ENCODE data around the gene MYL9.
"Not testable (repeated sequence)": the region's sequence is repeated elsewhere in the genome, so short reads cannot be mapped to it uniquely, and the experiment has no call there.

The MYL9 gene

DNA sequence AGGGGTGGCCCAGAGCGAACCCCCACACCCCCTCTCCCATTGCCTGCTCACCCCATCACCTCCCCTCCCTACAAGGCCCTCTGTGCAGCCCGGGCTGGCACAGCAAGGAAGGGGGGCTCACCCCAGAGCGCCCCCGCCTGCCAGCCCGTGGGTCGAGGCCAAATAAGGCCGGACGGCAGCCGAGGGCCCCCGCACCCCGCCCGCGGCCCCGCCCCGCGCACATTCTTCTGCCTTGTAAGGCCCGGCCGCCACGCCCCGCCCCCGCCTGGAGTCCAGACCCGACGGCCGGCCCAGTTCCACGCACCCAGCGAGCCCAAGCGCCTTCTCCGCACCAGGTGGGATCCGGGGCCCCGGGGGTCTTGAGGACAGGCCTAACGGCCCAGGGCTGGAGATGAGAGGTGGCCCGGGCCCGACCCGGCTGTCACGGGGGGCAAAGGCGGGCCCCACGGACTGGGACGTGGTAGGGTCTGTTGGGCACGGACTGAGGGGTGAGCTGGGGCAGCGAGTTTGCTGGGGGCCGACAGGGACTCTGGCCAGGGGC lies at the start of gene MYL9:
Gene MYL9 (plus strand): TSS at position 293 of the 541 bp plus-strand sequence. CDS start 3,366 bp downstream, outside the sequence.
- DNase-seq (ENCODE audit: low read depth in 1 of 2, low spot score in 1 of 2) = no peak

DNA sequence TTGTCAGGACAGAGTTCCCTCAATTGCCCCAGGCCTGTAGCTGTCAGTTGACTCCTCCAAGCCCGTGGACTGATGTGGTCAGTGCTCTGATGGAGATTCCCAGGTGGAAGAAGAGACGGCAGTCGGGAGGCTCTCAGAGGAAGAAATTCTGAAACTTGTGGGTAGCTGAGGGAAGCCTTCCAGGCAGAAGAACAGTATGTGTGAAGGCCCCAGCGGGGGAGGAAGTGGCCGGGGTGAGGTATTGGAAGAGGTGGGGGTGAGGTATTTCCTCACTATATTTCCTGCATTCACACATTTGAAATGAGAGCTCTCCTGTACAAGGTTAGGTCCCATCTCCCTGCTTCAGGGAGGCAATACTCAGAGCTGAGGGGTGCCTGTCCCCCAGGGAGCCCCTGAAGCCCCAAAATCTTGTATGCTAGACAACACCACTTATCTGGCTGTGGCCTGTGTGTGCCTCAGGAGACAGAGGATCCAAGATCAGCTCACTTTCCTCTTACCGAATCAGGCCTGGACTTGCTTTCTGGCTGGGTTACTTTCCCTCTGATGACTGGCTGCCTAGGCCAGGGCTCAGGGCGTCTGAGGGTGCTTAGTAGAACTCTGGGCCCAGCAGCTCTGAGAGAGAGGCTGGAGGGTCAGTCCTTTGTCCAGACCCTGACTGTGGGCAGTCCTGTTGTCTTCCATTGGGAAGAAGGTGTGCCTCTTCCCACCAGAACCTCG lies 49.3 kb upstream of the MYL9 start:
- peak in 1 of 2 donors; percentile 36 for DNase-seq (ENCODE audit: low read depth in 1 of 2, low spot score in 1 of 2)

DNA sequence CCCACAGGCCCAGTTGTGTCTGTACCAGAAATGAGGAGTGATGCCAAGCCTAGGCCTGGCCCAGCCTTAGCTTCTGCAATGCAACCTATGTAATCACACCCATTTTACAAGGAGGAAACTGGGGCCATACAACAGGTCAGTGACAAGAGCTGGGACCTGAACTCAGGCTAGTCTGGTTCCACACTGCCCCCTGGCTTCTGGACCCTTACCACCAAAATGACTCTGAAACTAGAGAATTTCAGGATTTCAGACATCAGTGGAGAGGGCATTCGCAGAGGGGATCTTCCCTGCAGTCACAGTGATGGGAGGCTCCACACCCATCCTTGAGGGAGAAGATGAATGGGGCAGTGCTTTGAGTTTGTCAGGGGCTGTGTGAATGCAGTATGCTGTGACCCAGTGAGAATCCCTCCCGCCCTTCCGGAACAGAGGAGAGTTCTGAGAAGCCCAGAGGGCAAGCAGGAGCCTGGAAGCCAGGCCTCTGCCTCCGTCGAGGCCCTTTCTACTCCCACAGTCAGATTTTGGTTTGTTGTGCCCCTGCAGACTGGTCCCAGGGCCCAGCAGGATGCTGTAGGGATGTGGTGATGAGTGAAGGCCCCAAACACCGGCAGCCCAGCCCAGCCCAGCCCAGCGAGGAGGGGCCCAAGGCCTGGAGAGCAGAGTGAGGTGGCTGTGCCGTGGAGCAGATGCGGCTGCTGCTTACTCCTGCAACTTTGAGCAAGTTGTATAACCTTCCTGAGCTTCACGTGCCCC lies 48.1 kb upstream of the MYL9 start:
- DNase-seq (ENCODE audit: low read depth in 1 of 2, low spot score in 1 of 2) = no peak

DNA sequence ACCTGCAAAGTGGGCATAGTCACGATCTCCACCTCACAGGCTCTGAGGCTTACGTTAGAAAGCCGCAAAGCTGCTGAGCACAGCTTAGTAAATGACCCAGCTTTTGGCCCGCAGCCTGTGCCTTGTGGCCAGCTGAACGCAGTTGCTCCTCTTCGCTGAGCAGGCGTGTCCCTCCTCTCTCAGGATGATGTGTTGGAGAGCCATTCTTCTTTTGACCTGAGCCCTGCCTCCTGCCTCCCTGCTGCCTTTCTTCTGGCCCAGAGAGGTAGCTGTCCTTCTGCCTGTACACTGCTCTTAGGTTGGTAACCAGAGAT lies 47.6 kb upstream of the MYL9 start:
- DNase-seq (ENCODE audit: low read depth in 1 of 2, low spot score in 1 of 2) = no peak

DNA sequence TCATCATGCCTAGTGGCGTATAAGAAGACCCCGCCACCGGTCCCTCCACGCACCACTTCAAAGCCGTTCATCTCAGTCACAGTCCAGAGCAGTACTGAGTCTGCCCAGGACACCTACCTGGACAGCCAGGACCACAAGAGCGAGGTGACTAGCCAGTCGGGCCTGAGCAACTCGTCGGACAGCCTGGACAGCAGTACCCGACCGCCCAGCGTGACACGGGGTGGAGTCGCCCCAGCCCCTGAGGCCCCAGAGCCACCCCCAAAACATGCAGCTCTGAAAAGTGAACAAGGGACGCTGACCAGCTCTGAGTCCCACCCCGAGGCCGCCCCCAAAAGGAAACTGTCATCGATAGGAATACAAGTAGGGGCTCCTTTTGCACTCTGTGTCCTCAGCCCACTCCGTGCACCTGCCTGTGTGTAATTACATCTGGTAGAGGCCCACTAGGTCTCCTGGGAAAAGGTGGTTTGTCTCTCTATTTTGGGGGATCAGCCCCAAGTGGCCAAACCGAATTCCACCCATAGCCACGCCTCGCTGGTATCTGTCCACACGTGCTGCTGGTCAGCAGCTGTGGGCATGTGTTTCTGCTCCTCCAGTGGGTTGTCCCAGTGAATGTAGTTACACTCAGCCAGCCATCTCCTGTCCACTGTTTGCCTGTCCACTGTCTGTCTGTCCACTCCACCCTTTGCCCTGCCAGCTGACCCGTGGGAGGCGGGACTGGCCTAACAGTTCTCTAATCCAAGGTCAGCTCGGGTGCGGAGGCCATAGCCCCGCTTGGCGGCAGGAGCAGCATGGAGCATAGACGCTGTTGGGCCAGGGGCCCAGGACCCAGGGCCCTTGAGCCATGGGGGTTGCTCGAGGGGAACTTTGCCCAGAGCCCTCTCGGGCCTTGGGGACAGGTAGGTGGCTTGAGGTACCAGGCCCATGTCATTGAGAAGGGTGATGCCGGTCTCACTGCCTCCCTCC lies 44.3 kb upstream of the MYL9 start:
- DNase-seq (ENCODE audit: low read depth in 1 of 2, low spot score in 1 of 2) = no peak

DNA sequence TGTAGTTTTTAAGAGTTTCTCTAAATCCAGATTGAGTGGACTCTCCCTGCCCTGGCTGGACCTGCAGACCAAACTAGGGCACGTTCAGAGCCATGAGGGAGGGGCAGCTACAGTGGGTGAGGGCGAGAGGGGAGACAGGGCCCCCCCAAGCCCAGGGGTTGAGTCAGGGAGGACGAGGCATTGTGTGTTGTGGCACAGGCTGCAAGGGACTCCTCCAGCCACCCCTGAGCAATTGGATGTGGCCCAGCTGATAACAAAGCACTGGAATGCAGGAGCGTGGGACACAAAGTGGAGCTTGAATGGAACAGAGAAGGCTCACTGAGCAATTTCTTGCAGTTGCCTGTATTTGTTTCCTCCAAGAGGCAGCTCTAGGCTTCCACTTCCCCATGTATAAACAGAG lies 43.5 kb upstream of the MYL9 start:
- no peak for DNase-seq (ENCODE audit: low read depth in 1 of 2, low spot score in 1 of 2)

DNA sequence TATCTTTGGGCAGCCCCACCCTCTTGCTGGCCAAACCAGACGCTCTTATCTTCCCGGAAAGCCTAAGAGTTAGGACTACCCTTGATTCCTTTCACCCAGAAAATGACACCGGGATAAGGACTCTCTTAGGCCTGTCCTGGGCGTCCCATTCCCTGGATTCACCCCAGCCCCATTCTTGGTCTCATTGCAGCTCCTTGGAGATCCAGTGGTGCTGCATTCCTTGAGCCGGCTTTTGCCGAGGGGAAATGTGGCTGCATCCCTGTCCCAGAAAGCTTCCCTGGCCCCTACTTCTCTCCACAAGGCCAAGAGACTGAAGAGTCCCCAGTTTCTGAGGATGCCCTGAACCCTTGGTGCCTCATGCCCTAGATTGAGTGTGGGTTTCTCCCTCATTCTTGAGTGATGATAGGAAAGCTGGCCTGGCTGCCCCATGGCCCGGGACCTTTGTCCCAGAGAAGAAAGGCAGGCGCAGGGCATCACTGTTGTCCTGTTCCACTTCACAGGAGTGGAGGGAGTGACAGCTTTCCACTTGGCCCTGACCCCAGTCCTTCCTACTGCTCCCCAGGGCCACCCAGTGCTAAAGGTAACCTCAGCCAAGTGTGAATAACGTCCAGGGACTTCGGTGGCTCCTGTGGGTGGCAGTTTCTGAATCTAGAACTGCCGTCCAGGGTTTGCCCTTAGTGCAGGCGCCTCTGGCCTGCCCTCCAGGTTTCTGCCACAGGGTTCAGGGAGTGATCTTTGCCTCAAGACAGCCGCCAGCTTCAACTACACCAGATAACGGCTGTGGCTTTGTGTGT lies 42.7 kb upstream of the MYL9 start:
- DNase-seq (ENCODE audit: low read depth in 1 of 2, low spot score in 1 of 2) = no peak

DNA sequence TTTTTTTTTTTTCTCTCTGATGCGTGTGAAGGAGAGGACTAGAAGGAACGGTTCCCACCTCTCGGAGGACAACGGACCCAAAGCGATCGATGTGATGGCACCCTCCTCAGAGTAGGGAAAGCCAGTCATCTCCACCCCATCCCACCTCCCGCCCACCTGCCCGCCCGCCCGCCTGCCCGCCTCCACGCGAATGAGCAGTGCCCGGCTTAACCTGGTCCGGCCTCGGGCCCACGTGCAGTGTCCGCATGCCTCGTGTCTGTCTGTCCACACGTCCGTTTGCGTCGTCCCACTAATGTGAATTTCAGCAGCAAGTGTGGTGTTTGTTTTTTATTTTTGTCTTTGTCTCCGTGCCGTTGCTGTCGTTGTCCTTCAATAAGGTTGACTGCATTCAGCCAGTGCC lies 42.1 kb upstream of the MYL9 start:
- no peak for DNase-seq (ENCODE audit: low read depth in 1 of 2, low spot score in 1 of 2)

DNA sequence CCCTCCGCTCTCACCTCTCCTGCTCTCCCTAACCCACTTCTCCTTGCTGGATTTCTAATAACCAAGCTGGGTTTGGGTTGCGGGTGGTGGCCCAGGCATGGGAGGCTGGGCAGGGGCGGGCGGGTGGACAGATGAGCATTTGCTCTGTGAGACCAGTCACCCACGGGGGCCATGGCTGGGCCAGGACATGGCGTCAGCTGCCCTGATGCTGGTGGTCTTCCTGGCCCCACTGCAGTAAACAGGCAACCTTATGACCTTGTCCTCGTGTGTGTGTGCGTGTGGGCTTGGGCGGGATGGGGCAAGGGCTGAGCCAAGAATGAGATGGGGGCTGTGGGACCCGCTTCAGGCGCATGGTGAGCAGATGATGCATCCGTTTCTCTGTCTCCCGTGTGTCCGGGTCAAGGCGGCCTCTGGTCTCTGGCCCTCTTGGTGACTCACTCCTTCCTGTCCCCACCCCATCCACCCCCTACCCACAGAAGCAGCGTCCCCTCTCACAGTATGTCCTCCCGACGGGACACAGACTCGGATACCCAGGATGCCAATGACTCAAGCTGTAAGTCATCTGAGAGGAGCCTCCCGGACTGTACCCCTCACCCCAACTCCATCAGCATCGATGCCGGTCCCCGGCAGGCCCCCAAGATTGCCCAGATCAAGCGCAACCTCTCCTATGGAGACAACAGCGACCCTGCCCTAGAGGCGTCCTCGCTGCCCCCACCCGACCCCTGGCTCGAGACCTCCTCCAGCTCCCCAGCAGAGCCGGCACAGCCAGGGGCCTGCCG lies 41.4 kb upstream of the MYL9 start:
- no peak for DNase-seq (ENCODE audit: low read depth in 1 of 2, low spot score in 1 of 2)

DNA sequence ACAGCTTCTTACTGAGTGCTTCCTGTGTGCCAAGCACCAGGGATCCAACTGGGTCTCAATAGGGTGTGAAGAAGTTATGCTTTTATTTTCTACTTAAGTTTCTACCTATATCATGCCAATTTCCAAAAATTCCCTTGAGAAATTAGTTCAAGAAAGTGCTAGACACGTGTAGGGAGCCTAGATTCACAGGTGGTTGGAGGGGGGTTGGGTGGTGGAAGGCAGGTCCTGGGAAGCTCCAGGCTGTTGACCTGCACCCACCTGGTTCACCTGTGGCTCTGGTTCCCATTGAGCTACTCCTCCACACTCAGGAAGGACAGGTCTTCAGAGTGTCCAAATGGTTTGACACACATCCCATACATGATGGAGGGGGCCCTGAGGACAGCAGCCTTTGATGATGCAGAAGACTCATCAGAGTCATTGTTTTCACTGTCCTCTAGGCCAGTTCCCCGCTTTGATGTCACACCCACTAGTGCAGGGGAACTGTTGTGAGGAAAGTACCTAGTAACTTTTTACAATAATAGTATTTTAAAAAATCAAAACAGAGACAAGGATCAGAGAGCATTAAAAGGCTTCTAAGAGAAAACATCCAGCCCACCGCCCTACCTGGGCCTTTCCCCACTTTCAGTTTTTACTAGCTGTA lies 39.8 kb upstream of the MYL9 start:
- no peak for DNase-seq (ENCODE audit: low read depth in 1 of 2, low spot score in 1 of 2)

DNA sequence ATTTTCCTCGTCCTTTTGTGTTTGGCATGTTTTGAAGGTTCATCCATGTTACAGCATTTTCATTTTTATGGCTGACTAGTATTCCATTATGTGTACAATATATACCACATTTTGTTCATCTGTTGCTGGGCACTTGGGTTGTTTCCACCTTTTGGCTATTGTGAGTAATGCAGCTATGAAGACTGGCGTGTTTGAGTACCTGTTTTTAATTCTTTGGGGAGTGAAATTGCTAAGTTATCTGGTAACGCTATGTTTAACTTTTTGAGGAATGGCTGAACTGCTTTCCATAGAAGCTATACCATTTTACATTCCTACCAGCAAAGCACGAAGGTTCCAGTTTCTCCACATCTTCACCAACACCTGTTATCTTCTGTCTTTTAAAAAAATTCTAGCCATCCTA lies 37.0 kb upstream of the MYL9 start:
- no peak for DNase-seq (ENCODE audit: low read depth in 1 of 2, low spot score in 1 of 2)

DNA sequence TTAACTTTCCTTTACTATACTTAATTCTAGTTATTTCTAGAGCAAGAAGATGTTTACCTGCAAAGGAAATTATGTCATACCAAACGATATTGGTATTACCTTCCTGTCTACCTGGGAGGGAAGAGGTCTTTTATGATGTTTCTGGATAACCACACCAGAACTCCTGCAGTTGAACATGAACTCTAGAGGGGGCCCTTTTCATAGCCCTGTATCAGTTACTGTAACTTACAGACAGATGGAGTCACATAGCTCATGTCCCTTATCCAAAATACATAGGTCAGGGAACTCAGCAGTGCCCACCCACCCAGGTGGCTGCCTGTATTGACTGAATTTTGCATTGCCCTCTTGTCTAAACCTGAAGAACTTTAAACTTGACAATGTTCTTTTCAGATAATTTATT lies 35.1 kb upstream of the MYL9 start:
- no peak for DNase-seq (ENCODE audit: low read depth in 1 of 2, low spot score in 1 of 2)

DNA sequence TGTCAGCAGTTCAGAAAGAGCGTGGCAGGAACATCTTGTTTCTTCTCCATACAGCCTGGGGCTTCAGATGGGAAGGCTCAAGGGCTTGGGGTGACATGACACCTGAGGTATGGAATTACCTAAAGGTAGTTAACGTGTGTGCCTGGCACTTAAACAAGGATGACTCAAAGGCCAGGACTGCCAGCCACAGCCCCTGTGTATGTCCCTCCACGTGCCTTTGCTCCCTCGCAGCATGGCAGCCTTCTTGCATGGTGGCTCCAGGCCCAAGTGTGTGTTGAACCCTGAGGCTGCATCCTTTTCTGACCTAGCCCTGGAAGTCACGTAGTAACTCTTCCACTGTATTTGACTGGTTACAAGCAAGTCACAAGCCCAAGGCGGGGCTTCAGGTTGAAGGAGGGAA lies 33.6 kb upstream of the MYL9 start:
- no peak for DNase-seq (ENCODE audit: low read depth in 1 of 2, low spot score in 1 of 2)

DNA sequence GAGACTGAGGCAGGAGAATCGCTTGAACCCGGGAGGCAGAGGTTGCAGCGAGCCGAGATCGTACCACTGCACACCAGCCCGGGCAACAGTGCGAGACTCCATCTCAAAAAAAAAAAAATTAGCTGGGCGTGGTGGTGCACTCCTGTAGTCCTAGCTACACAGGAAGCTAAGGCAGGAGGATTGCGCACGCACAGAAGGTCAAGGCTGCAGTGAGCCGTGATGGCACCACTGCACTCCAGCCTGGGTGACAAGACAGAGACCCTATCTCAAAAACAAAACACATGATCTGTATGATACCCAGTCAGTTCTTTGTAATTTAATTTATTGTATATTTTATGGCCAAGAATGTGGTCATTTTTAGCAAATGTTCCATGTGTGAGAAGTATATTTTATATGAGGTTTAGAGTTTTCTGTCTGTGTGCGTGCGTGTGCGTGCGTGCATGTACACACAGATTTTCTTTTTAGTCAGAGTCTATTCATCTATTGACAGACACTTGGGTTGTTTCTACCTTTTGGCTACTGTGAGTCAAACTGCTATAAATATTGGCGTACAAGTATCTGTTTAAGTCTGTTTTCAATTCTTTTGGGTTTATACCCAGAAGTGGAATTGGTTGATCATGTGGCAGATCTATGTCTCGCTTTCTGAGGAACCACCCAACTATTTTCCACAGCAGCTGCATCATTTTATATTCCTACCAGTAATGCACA lies 22.2 kb upstream of the MYL9 start:
- DNase-seq (ENCODE audit: low read depth in 1 of 2, low spot score in 1 of 2) = no peak

DNA sequence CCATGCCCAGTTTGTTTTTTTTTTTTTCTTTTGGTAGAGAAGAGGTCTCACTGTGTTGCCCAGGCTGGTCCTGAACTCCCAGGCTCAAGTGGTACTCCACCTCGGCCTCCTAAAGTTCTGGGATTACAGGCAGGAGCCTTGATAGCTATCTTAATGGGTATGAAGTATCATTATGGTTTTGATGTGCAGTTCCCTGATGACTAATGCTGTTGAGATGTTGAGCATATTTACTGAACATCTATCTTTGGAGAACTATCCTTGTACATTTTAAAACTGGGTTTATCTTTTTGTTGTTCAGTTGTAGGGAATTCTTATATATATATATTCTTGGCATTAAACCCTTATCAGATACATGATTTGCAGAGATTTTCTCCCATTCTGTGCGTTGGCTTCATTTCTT lies 21.4 kb upstream of the MYL9 start:
- DNase-seq (ENCODE audit: low read depth in 1 of 2, low spot score in 1 of 2) = no peak

DNA sequence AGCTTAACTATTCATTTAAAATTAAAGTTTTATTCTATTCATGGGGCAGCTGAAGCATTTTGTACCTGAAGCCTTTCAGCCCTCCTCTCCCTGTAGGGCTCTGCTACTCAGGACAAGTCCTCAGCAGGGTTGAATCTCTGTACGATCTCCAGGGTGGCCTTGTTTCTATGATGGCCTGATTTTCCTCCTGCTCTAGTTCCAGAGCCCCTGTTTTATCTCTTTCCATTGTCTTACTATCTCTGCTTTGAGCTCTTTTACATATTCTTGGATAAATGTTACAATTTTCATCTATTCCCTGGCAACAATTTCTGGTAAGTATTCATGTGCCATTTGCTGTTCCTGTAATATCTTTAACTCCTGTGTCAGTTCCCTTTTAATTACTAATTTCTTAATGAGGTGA lies 19.8 kb upstream of the MYL9 start:
- DNase-seq (ENCODE audit: low read depth in 1 of 2, low spot score in 1 of 2) = no peak

DNA sequence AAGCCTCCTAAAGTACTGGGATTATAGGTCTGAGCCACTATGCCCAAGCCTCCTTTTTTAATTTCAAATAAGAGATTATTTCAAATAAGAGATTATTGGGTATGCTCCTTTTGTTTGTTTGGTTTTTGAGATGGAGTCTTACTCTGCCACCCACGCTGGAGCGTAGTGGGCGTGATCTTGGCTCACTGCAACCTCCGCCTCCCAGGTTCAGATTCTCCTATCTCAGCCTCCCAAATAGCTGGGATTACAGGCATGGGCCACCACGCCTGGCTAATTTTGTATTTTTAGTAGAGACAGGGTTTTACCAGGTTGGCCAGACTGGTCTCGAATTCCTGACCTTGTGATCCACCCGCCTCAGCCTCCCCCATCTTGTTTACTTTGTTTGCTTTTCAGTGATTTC lies 18.9 kb upstream of the MYL9 start:
- DNase-seq (ENCODE audit: low read depth in 1 of 2, low spot score in 1 of 2) = not testable (repeated sequence)

DNA sequence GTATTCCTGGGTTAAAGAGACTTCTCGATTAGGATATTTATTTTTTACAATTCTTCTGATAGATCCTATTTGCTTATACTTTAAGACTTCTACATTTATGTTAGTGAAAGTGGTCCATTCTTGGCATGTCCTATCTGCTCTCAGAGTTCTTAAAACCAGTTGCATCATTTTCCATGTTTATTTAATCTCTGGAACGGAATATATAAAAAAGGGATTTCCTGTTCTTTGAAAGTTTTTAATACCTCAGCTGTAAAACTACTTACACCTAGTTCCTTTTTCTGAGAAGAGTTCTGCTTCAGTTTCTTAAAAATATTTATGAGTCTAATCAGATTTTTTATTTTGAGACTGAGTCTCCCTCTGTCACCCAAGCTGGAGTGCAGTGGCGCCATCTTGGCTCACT lies 18.0 kb upstream of the MYL9 start:
- no peak for DNase-seq (ENCODE audit: low read depth in 1 of 2, low spot score in 1 of 2)
